PC-3 (cell line): ENCODE measurements around the gene C19orf47.

ENCODE experiments used
- CTCF ChIP-seq: fragments of 300-600 bp; sonication (generic); conservative IDR thresholded peaks from 2 replicates; pipeline ENCODE4 v1.5.1; 2017; ENCODE audit warnings: antibody characterized with exemption, low read depth, mild to moderate bottlenecking, low read length
- EZH2 ChIP-seq: fragments of 300-600 bp; sonication (generic); IDR thresholded peaks from one replicate; pipeline ENCODE4 v1.6.1; 2017; ENCODE audit warnings: antibody characterized with exemption, mild to moderate bottlenecking, low read length; ENCODE audit not compliant: unreplicated experiment
- EZH2phosphoT487 ChIP-seq: fragments of 300-600 bp; sonication (generic); IDR thresholded peaks from 2 replicates; pipeline ENCODE4 v1.6.1; 2018; ENCODE audit warnings: mild to moderate bottlenecking, antibody characterized with exemption, low read length, borderline replicate concordance

GRCh38 chr19:40321076-40321475 lies 27.1 kb downstream of the C19orf47 start:
- TF ChIP-seq CTCF (no peak), EZH2 (no peak), EZH2phosphoT487 (no peak)
